GM12878 (cell line): ENCODE data around the gene ZNF385C. TPM values are rescaled to one million over a fixed set of nuclear protein-coding genes. Genes with fewer than 3 reads are reported as not detected.

Experiments
- ATAC-seq: fragments of 200-7000 bp; cut with Tn5 transposase; 3 replicates; pipeline ENCODE4 v1.9.1; 2020; ENCODE audit warnings: mild to moderate bottlenecking, moderate library complexity
- BruUV-seq: library from RNA; stranded (reverse); fragments of 400-500 nt; replicated peaks from 2 replicates; lab custom pipeline; 2021; lab: Mats Ljungman, UMichigan
- CTCF ChIA-PET: fragments of 300-600 bp; sonication (Branson Sonifier 250); formaldehyde crosslinking; extraction: SDS; loops from one replicate; lab custom pipeline; 2021; ENCODE audit warnings: inconsistent platforms; lab: Yijun Ruan, JAX
- POLR2A ChIA-PET: fragments of 350-600 bp; formaldehyde crosslinking; extraction: SDS; loops from one replicate; lab custom pipeline; 2021; ENCODE audit warnings: inconsistent platforms; lab: Charles Lee
- RAD21 ChIA-PET: fragments of 300-600 bp; sonication (Branson Sonifier 250); formaldehyde crosslinking; loops from one replicate; lab custom pipeline; 2023; ENCODE audit warnings: antibody characterized with exemption; ENCODE audit not compliant: unreplicated experiment; lab: Charles Lee
- SMC1A ChIA-PET: fragments of 300-600 bp; sonication (Branson Sonifier 250); formaldehyde crosslinking; loops from one replicate; lab custom pipeline; 2023; ENCODE audit not compliant: unreplicated experiment, uncharacterized antibody; lab: Charles Lee
- DNase-seq: peaks from one replicate; pipeline ENCODE4 v3.0.0-alpha.2; 2011; ENCODE audit warnings: low read depth, low spot score
- FAIRE-seq: peaks from 3 replicates; lab custom pipeline; 2011; peaks lifted over from hg19 to GRCh38; lab: Jason Lieb, UNC
- H2AFZ ChIP-seq: 2 replicates; pipeline ENCODE4 v1.6.0; 2011; ENCODE audit warnings: low read depth, low read length, control low read depth; ENCODE audit not compliant: control insufficient read depth
- H3K27ac ChIP-seq: 2 replicates; pipeline ENCODE4 v1.5.1; 2011; ENCODE audit warnings: control low read depth; ENCODE audit not compliant: control insufficient read depth, insufficient read depth
- H3K27me3 ChIP-seq, 2 experiments: replicated peaks in 1 of 2; 2 replicates each; pipeline versions ENCODE4 v1.6.0 to v1.6.1; 2011; ENCODE audit warnings: low read length in 1 of 2; ENCODE audit not compliant: control insufficient read depth in 2 of 2, insufficient read depth in 2 of 2
- H3K36me3 ChIP-seq, 2 experiments: 2 replicates each; pipeline ENCODE4 v1.5.1; 2011; ENCODE audit warnings: low read length in 1 of 2; ENCODE audit not compliant: control insufficient read depth in 2 of 2, insufficient read depth in 2 of 2
- H3K4me1 ChIP-seq: 2 replicates; pipeline ENCODE4 v1.6.1; 2011; ENCODE audit warnings: mild to moderate bottlenecking, low read length, moderate library complexity, mixed read lengths; ENCODE audit not compliant: control insufficient read depth, insufficient read depth
- H3K4me2 ChIP-seq: 2 replicates; pipeline ENCODE4 v1.6.0; 2011; ENCODE audit warnings: control low read depth; ENCODE audit not compliant: control insufficient read depth, insufficient read depth
- H3K4me3 ChIP-seq: fragments of 200-600 bp; sonication (generic); 2 replicates; pipeline ENCODE4 v1.5.1; 2016
- H3K79me2 ChIP-seq: 2 replicates; pipeline ENCODE4 v1.6.0; 2011; ENCODE audit warnings: low read length; ENCODE audit not compliant: control insufficient read depth, insufficient read depth
- H3K9ac ChIP-seq: 2 replicates; pipeline ENCODE4 v1.8.0; 2011; ENCODE audit warnings: low read length, control low read depth, mixed read lengths; ENCODE audit not compliant: control insufficient read depth, insufficient read depth
- H3K9me3 ChIP-seq: replicated peaks from 3 replicates; pipeline ENCODE4 v1.5.1; 2011; ENCODE audit warnings: mild to moderate bottlenecking, low read length; ENCODE audit not compliant: control insufficient read depth, insufficient read depth
- H4K20me1 ChIP-seq: 2 replicates; pipeline ENCODE4 v1.6.0; 2011; ENCODE audit not compliant: control insufficient read depth, insufficient read depth
- BACH1 ChIP-seq: fragments of 450-650 bp; IDR thresholded peaks from 2 replicates; pipeline ENCODE4 v1.6.1; 2017; ENCODE audit warnings: mild to moderate bottlenecking, borderline replicate concordance
- CBFB ChIP-seq: IDR thresholded peaks from 2 replicates; pipeline ENCODE4 v1.6.1; 2016; ENCODE audit warnings: antibody characterized with exemption, low read depth
- CREB1 ChIP-seq: IDR thresholded peaks from 2 replicates; pipeline ENCODE4 v1.6.1; 2012; ENCODE audit warnings: low read depth, mild to moderate bottlenecking, inconsistent platforms
- EGR1 ChIP-seq, 2 experiments: IDR thresholded peaks; 1 replicate in 1 of 2; 2 replicates in 1 of 2; pipeline ENCODE4 v1.6.1; 2011 to 2012; ENCODE audit warnings: low read depth in 2 of 2, low read length in 2 of 2, borderline replicate concordance in 1 of 2, mild to moderate bottlenecking in 1 of 2, moderate library complexity in 1 of 2
- FOS ChIP-seq: IDR thresholded peaks from 3 replicates; pipeline ENCODE4 v1.6.1; 2011; ENCODE audit warnings: borderline replicate concordance; ENCODE audit not compliant: insufficient read length; ENCODE audit errors: extremely low read depth
- IKZF2 ChIP-seq, 2 experiments: fragments of 450-650 bp; IDR thresholded peaks; 2 replicates each; pipeline ENCODE4 v1.6.1; 2017; ENCODE audit warnings: mild to moderate bottlenecking in 2 of 2, moderate library complexity in 2 of 2
- MEF2B ChIP-seq: fragments of 450-650 bp; IDR thresholded peaks from 2 replicates; pipeline ENCODE4 v1.6.1; 2018; ENCODE audit warnings: mild to moderate bottlenecking, moderate library complexity; ENCODE audit not compliant: partially characterized antibody, poor library complexity, severe bottlenecking
- POLR2AphosphoS2 ChIP-seq: IDR thresholded peaks from 2 replicates; pipeline ENCODE4 v1.6.1; 2011; ENCODE audit warnings: low read depth, mild to moderate bottlenecking, low read length, improper control_type of control experiment, moderate library complexity
- SIN3A ChIP-seq: IDR thresholded peaks from 2 replicates; pipeline ENCODE4 v1.6.1; 2012; ENCODE audit warnings: low read depth, low read length, improper control_type of control experiment
- SMAD5 ChIP-seq: IDR thresholded peaks from 2 replicates; pipeline ENCODE4 v1.6.1; 2016; ENCODE audit warnings: antibody characterized with exemption, low read depth
- SMARCA5 ChIP-seq: fragments of 450-650 bp; IDR thresholded peaks from 2 replicates; pipeline ENCODE4 v1.6.1; 2017; ENCODE audit warnings: mild to moderate bottlenecking
- SP1 ChIP-seq: IDR thresholded peaks from one replicate; pipeline ENCODE4 v1.6.1; 2011; ENCODE audit warnings: low read depth, low read length
- ZNF274 ChIP-seq: IDR thresholded peaks from one replicate; pipeline ENCODE4 v1.8.0; 2011; ENCODE audit not compliant: insufficient read length, insufficient read depth
- WGBS: methylation state at CpG from one replicate; pipeline ENCODE4 v1.1.6; 2016; ENCODE audit warnings: low lambda C conversion rate; ENCODE audit not compliant: insufficient replicate concordance, insufficient coverage; ENCODE audit errors: missing lambda C conversion rate; 5-methylcytosine and 5-hydroxymethylcytosine counted together
- in situ Hi-C: fragments of 300-500 bp; cut with MboI; formaldehyde crosslinking; loops from 9 replicates; pipeline ENCODE4 v1.14.3; 2018; ENCODE audit warnings: mixed read lengths
- intact Hi-C: fragments of 100-400 bp; cut with micrococcal nuclease; formaldehyde crosslinking; loops from one replicate; pipeline ENCODE4 v1.14.2; 2022; ENCODE audit not compliant: unreplicated experiment
- polyA plus RNA-seq, 11 experiments: library from polyadenylated mRNA; depleted of rRNA in 4 of 11; unstranded in 6 of 11; stranded (reverse) in 5 of 11; fragments of >200 nt; fragmentation: Nextera tagmentation in 4 of 11; fragmentation: Illumina TruSeq in 1 of 11; extraction: Ambion mirVana in 4 of 11; extraction: Trizol in 1 of 11; gene quantifications; 1 replicate in 1 of 11; 2 replicates in 10 of 11; pipeline versions ENCODE4 v1.2.1 to v1.2.3, GENCODE V29; 2011 to 2016; ENCODE audit warnings: inconsistent platforms in 2 of 11, missing spikeins in 2 of 11, low read depth in 1 of 11
- total RNA-seq, 4 experiments: library from RNA; depleted of rRNA in 3 of 4; stranded (reverse); fragments of >200 nt in 3 of 4; fragmentation: Illumina TruSeq in 1 of 4; extraction: Trizol in 1 of 4; gene quantifications; 2 replicates each; pipeline versions ENCODE4 v1.2.1 to v1.2.3, GENCODE V29; 2013 to 2021
- TF ChIP-seq, protein P1 (sequence below): IDR thresholded peaks from 2 replicates; pipeline ENCODE4 v1.6.1; 2012; ENCODE audit warnings: low read depth, low read length, improper control_type of control experiment
- TF ChIP-seq, protein P2 (sequence below): IDR thresholded peaks from 2 replicates; pipeline ENCODE4 v1.6.1; 2011; ENCODE audit warnings: low read depth, low read length, improper control_type of control experiment, borderline replicate concordance

Gene ZNF385C
- total and polyA plus RNA-seq, 10 of the 15 experiments (the other 5 are each of a cell fraction or from before 2014, with no cell fraction given): 0.06 to 0.20 (median 0.07) TPM; not detected in 5

- DNase-seq (no peak), FAIRE-seq (no peak), ATAC-seq (no peak)
- no peak overlapping the region for H2AFZ ChIP-seq
- no peaks in the 10 kb centered on the region for H4K20me1 ChIP-seq
- H3K4me1 ChIP-seq: no peaks in the 10 kb centered on the region
- ChIA-PET POLR2A (no interaction called here), RAD21 (no interaction called here), SMC1A (no interaction called here), CTCF (interaction anchor here (1.9 to 2.4 kb wide), 2 partner anchors 8 to 10 kb away, joined by 6 to 10 read pairs; no protein-coding TSS in a partner anchor)
- in situ Hi-C loops (no loop called here), intact Hi-C loops (no loop called here)
- no peak overlapping the region for H3K4me2 ChIP-seq
- no peak overlapping the region for H3K27ac ChIP-seq
- no peaks in the 10 kb centered on the region for H3K36me3 ChIP-seq
- no peak overlapping the region for H3K4me3 ChIP-seq
- H3K9me3 ChIP-seq: no peaks in the 10 kb centered on the region
- no peaks in the 10 kb centered on the region for H3K79me2 ChIP-seq
- no TSS peak for BruUV-seq
- 39% methylated on average over 6 of the region's 6 CpGs for WGBS
- no peak overlapping the region for H3K9ac ChIP-seq
- H3K27me3 ChIP-seq: peaks cover 7 to 9% of the 10 kb centered on the region in 2 experiments
- TF ChIP-seq SP1 (no peak), EGR1 (IDR thresholded peaks at IDR 0.05; ENCODE audit: borderline replicate concordance in 1 of 2, low read depth in 2 of 2, low read length in 2 of 2) (no peak), FOS (no peak), MEF2B (no peak), CREB1 (no peak), BACH1 (no peak), CBFB (no peak), POLR2AphosphoS2 (no peak), SMAD5 (no peak), SMARCA5 (no peak), SIN3A (no peak), ZNF274 (no peak), IKZF2 (IDR thresholded peaks at IDR 0.05) (no peak)
- TF ChIP-seq, protein P1, sequence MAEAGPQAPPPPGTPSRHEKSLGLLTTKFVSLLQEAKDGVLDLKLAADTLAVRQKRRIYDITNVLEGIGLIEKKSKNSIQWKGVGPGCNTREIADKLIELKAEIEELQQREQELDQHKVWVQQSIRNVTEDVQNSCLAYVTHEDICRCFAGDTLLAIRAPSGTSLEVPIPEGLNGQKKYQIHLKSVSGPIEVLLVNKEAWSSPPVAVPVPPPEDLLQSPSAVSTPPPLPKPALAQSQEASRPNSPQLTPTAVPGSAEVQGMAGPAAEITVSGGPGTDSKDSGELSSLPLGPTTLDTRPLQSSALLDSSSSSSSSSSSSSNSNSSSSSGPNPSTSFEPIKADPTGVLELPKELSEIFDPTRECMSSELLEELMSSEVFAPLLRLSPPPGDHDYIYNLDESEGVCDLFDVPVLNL: no peak
- TF ChIP-seq, protein P2, sequence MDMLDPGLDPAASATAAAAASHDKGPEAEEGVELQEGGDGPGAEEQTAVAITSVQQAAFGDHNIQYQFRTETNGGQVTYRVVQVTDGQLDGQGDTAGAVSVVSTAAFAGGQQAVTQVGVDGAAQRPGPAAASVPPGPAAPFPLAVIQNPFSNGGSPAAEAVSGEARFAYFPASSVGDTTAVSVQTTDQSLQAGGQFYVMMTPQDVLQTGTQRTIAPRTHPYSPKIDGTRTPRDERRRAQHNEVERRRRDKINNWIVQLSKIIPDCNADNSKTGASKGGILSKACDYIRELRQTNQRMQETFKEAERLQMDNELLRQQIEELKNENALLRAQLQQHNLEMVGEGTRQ: no peak
These were observed 22.5 kb downstream of the ZNF385C start for GRCh38 chr17:42075789-42076188.
